H9 (cell line): Measurements from ENCODE around the gene MAPKAP1. TPM values are rescaled to one million over a fixed set of nuclear protein-coding genes. Genes with fewer than 3 reads are reported as not detected.

ENCODE experiments used
- DNase-seq: peaks from one replicate; pipeline ENCODE4 v3.0.0-alpha.2; 2017
- H2AFZ ChIP-seq: one replicate; pipeline ENCODE4 v1.6.1; 2013; ENCODE audit warnings: mild to moderate bottlenecking, low read length, control low read depth, moderate library complexity
- H2AK5ac ChIP-seq: 2 replicates; pipeline ENCODE4 v1.6.1; 2013; ENCODE audit warnings: low read length, control low read depth, mixed read lengths; ENCODE audit not compliant: insufficient read length
- H2BK120ac ChIP-seq: one replicate; pipeline ENCODE4 v1.6.1; 2013; ENCODE audit warnings: low read depth, mild to moderate bottlenecking, low read length, control low read depth, inconsistent platforms; ENCODE audit not compliant: poor library complexity, severe bottlenecking
- H2BK12ac ChIP-seq: 2 replicates; pipeline ENCODE4 v1.6.1; 2013; ENCODE audit warnings: low read length, control low read depth, mixed read lengths, low read depth; ENCODE audit not compliant: insufficient read length
- H2BK15ac ChIP-seq: 2 replicates; pipeline ENCODE4 v1.6.1; 2013; ENCODE audit warnings: low read depth, low read length, control low read depth
- H2BK20ac ChIP-seq: one replicate; pipeline ENCODE4 v1.6.1; 2013; ENCODE audit warnings: low read depth, mild to moderate bottlenecking, low read length, control low read depth, inconsistent platforms; ENCODE audit not compliant: poor library complexity, severe bottlenecking
- H2BK5ac ChIP-seq: 2 replicates; pipeline ENCODE4 v1.6.1; 2013; ENCODE audit warnings: low read length, control low read depth, mixed read lengths; ENCODE audit not compliant: insufficient read length
- H3K14ac ChIP-seq: 2 replicates; pipeline ENCODE4 v1.6.1; 2013; ENCODE audit warnings: low read length, control low read depth; ENCODE audit not compliant: insufficient read depth
- H3K18ac ChIP-seq: 2 replicates; pipeline ENCODE4 v1.6.1; 2013; ENCODE audit warnings: low read depth, mild to moderate bottlenecking, mixed read lengths, low read length, control low read depth; ENCODE audit not compliant: insufficient read length
- H3K23ac ChIP-seq: 2 replicates; pipeline ENCODE4 v1.6.1; 2013; ENCODE audit warnings: low read length, control low read depth, mixed read lengths, low read depth; ENCODE audit not compliant: insufficient read length
- H3K23me2 ChIP-seq: 2 replicates; pipeline ENCODE4 v1.6.1; 2013; ENCODE audit warnings: low read depth, mild to moderate bottlenecking, mixed read lengths, low read length, control low read depth; ENCODE audit not compliant: insufficient read length, poor library complexity, severe bottlenecking
- H3K27ac ChIP-seq: 2 replicates; pipeline ENCODE4 v1.5.1; 2013; ENCODE audit warnings: low read length, control low read depth, mixed read lengths, low read depth; ENCODE audit not compliant: insufficient read length
- H3K27me3 ChIP-seq: 2 replicates; pipeline ENCODE4 v1.6.1; 2013; ENCODE audit warnings: low read length, control low read depth, inconsistent platforms; ENCODE audit not compliant: insufficient read depth
- H3K4ac ChIP-seq: 2 replicates; pipeline ENCODE4 v1.6.1; 2013; ENCODE audit warnings: low read depth, mild to moderate bottlenecking, control low read depth, inconsistent platforms, low read length, moderate library complexity
- H3K4me1 ChIP-seq: 2 replicates; pipeline ENCODE4 v1.6.1; 2013; ENCODE audit warnings: low read length, control low read depth, inconsistent platforms; ENCODE audit not compliant: insufficient read depth
- H3K4me2 ChIP-seq: 2 replicates; pipeline ENCODE4 v1.6.1; 2013; ENCODE audit warnings: low read length, control low read depth, mixed read lengths; ENCODE audit not compliant: insufficient read length, insufficient read depth
- H3K56ac ChIP-seq: 2 replicates; pipeline ENCODE4 v1.6.1; 2013; ENCODE audit warnings: low read depth, mild to moderate bottlenecking, mixed read lengths, low read length, control low read depth; ENCODE audit not compliant: insufficient read length
- H3K79me1 ChIP-seq: 2 replicates; pipeline ENCODE4 v1.6.1; 2013; ENCODE audit warnings: low read depth, mild to moderate bottlenecking, moderate library complexity, low read length, control low read depth, inconsistent platforms; ENCODE audit not compliant: insufficient read depth, poor library complexity, severe bottlenecking
- H3K79me2 ChIP-seq: 2 replicates; pipeline ENCODE4 v1.6.1; 2013; ENCODE audit warnings: low read length, control low read depth, inconsistent platforms; ENCODE audit not compliant: insufficient read depth
- H3K9ac ChIP-seq: 2 replicates; pipeline ENCODE4 v1.6.1; 2013; ENCODE audit warnings: low read length, control low read depth, mixed read lengths; ENCODE audit not compliant: insufficient read length; ENCODE audit errors: extremely low read depth
- H3K9me3 ChIP-seq: one replicate; pipeline ENCODE4 v1.6.1; 2013; ENCODE audit warnings: low read depth, low read length, inconsistent platforms; ENCODE audit not compliant: control insufficient read depth
- H3T11ph ChIP-seq: one replicate; pipeline ENCODE4 v1.6.1; 2013; ENCODE audit warnings: mild to moderate bottlenecking, low read length, control low read depth, inconsistent platforms
- H4K20me1 ChIP-seq: one replicate; pipeline ENCODE4 v1.6.1; 2013; ENCODE audit not compliant: control insufficient read depth, insufficient read length, insufficient read depth
- H4K5ac ChIP-seq: 2 replicates; pipeline ENCODE4 v1.6.1; 2013; ENCODE audit warnings: low read depth, mild to moderate bottlenecking, mixed read lengths, low read length, control low read depth; ENCODE audit not compliant: insufficient read length
- H4K8ac ChIP-seq: replicated peaks from 2 replicates; pipeline ENCODE4 v1.6.1; 2013; ENCODE audit warnings: low read length, control low read depth, mixed read lengths, low read depth; ENCODE audit not compliant: insufficient read length
- H4K91ac ChIP-seq: 2 replicates; pipeline ENCODE4 v1.6.1; 2013; ENCODE audit warnings: low read depth, mild to moderate bottlenecking, moderate library complexity, mixed read lengths, low read length, control low read depth; ENCODE audit not compliant: insufficient read length
- H3K27ac Mint-ChIP-seq, 3 experiments: 2 replicates in 2 of 3; 3 replicates in 1 of 3; pipeline ENCODE4 v1.8.0; 2020 to 2021; ENCODE audit warnings: mixed read lengths in 3 of 3, mild to moderate bottlenecking in 1 of 3, moderate library complexity in 1 of 3
- H3K27me3 Mint-ChIP-seq: 2 replicates; pipeline ENCODE4 v1.8.0; 2021; ENCODE audit warnings: low read depth, mild to moderate bottlenecking, moderate library complexity, mixed read lengths
- H3K36me3 Mint-ChIP-seq, 3 experiments: 2 replicates in 2 of 3; 3 replicates in 1 of 3; pipeline ENCODE4 v1.8.0; 2020 to 2021; ENCODE audit warnings: low read depth in 3 of 3, mixed read lengths in 3 of 3; ENCODE audit not compliant: insufficient read depth in 1 of 3
- H3K4me1 Mint-ChIP-seq, 2 experiments: 2 replicates each; pipeline ENCODE4 v1.8.0; 2020; ENCODE audit warnings: mixed read lengths in 2 of 2
- H3K4me3 Mint-ChIP-seq, 2 experiments: 2 replicates in 1 of 2; 3 replicates in 1 of 2; pipeline ENCODE4 v1.8.0; 2020 to 2021; ENCODE audit warnings: mild to moderate bottlenecking in 2 of 2, mixed read lengths in 2 of 2, moderate library complexity in 1 of 2
- H3K9me3 Mint-ChIP-seq, 2 experiments: 2 replicates in 1 of 2; 3 replicates in 1 of 2; pipeline ENCODE4 v1.8.0; 2020; ENCODE audit warnings: mild to moderate bottlenecking in 2 of 2, mixed read lengths in 2 of 2, moderate library complexity in 1 of 2
- WGBS: extraction: QIAGEN DNeasy Blood & Tissue Kit; methylation state at CpG from one replicate; pipeline ENCODE4 v1.1.7; 2013; ENCODE audit warnings: missing lambda C conversion rate, low lambda C conversion rate, mixed read lengths; ENCODE audit not compliant: insufficient read length; ENCODE audit errors: extremely low coverage; 5-methylcytosine and 5-hydroxymethylcytosine counted together
- total RNA-seq: library from RNA; stranded (reverse); gene quantifications from 2 replicates; pipeline ENCODE4 v1.2.1, GENCODE V29; 2021
- TF ChIP-seq, protein P1 (sequence below): fragments of 200-600 bp; sonication (generic); conservative IDR thresholded peaks from 3 replicates; pipeline ENCODE4 v1.8.0; 2021; ENCODE audit warnings: antibody characterized with exemption, mild to moderate bottlenecking

The MAPKAP1 gene
- total RNA-seq, 1 experiment from 2014 or later: 97.0 TPM

DNA sequence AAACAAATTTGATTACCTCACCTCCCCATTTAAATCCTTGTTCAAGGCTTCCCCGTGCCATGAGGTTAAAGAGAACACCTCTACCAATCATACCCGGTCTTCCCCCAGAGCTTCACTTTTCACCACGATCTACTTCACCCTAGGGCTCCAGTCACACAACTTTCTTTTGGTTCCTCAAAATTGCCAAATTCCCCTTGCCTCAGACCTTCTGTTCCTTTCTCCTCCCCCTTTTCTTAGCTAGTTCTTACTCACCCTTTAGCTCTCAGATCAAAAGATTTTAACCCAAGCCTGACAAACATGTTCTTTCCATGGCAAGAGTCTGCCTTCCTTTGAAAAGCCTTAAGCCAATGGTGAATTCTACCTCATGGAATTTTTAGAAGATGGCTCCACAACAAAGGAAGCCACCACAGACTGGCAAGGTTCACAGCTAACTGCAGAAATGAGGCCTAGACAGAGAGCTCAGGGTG lies 56.7 kb downstream of the MAPKAP1 start:
- Histone ChIP-seq H3K4ac (no peak overlapping the region), H3K14ac (no peak overlapping the region; the same call in 1 of the 2 replicates), H3K18ac (peak overlapping the region; percentile 6), H2BK20ac (no peak overlapping the region), H4K20me1 (no peaks in the 10 kb centered on the region), H3K27me3 (no peaks in the 10 kb centered on the region), H2AFZ (no peak overlapping the region), H3T11ph (no peak overlapping the region), H3K23me2 (no peaks in the 10 kb centered on the region), H3K4me2 (no peak overlapping the region), H2BK15ac (no peak overlapping the region), H4K5ac (no peak overlapping the region), H3K79me2 (peaks cover 2% of the 10 kb centered on the region; the same call in 1 of the 2 replicates), H3K79me1 (peaks cover 3% of the 10 kb centered on the region), H3K4me1 (peaks cover 23% of the 10 kb centered on the region; the same call in 1 of the 2 replicates), H3K56ac (no peak overlapping the region), H2BK5ac (no peak overlapping the region), H3K23ac (no peak overlapping the region), H4K8ac (no peak overlapping the region), H3K9ac (no peak overlapping the region), H3K27ac (peak overlapping the region; percentile 28), H2BK120ac (no peak overlapping the region), H2BK12ac (peak overlapping the region; percentile 43), H2AK5ac (peak overlapping the region; percentile 9), H3K9me3 (no peaks in the 10 kb centered on the region), H4K91ac (no peak overlapping the region)
- Mint-ChIP-seq H3K27me3 (no peaks in the 10 kb centered on the region), H3K36me3 (no peaks in the 10 kb centered on the region; a peak in 1 of 7 replicates), H3K27ac (peak overlapping the region; percentile 62 to 90 (median 87)), H3K4me1 (peaks cover 81 to 83% of the 10 kb centered on the region in 2 experiments), H3K9me3 (no peaks in the 10 kb centered on the region), H3K4me3 (no peak overlapping the region)
- WGBS: no CpG with 5 or more reads among the region's 3 CpGs
- no peak for DNase-seq
- TF ChIP-seq, protein P1, sequence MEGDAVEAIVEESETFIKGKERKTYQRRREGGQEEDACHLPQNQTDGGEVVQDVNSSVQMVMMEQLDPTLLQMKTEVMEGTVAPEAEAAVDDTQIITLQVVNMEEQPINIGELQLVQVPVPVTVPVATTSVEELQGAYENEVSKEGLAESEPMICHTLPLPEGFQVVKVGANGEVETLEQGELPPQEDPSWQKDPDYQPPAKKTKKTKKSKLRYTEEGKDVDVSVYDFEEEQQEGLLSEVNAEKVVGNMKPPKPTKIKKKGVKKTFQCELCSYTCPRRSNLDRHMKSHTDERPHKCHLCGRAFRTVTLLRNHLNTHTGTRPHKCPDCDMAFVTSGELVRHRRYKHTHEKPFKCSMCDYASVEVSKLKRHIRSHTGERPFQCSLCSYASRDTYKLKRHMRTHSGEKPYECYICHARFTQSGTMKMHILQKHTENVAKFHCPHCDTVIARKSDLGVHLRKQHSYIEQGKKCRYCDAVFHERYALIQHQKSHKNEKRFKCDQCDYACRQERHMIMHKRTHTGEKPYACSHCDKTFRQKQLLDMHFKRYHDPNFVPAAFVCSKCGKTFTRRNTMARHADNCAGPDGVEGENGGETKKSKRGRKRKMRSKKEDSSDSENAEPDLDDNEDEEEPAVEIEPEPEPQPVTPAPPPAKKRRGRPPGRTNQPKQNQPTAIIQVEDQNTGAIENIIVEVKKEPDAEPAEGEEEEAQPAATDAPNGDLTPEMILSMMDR: no peak
